ENCODE measurements around the gene PPP1R2C.

DNA sequence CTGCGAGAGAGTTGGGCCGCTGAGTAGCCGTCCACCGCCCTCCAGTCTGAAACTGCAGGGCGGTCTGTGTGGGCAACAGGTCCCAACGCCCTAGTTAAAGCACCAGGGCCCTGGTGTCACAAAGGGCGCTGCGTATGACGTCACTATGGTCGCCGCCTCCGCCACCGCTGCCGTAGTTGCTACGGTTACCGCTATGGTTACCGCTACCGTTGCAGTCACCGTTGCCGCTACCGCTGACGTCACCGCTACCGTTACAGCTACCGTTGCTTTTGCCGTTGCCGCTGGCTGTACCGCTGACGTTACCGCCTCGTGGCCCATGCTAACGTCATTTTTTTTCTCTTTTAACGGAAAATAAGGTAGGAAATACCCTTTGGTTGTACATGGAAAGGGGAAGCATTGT lies at the start of gene PPP1R2C:
- TF ChIP-seq, protein P1, sequence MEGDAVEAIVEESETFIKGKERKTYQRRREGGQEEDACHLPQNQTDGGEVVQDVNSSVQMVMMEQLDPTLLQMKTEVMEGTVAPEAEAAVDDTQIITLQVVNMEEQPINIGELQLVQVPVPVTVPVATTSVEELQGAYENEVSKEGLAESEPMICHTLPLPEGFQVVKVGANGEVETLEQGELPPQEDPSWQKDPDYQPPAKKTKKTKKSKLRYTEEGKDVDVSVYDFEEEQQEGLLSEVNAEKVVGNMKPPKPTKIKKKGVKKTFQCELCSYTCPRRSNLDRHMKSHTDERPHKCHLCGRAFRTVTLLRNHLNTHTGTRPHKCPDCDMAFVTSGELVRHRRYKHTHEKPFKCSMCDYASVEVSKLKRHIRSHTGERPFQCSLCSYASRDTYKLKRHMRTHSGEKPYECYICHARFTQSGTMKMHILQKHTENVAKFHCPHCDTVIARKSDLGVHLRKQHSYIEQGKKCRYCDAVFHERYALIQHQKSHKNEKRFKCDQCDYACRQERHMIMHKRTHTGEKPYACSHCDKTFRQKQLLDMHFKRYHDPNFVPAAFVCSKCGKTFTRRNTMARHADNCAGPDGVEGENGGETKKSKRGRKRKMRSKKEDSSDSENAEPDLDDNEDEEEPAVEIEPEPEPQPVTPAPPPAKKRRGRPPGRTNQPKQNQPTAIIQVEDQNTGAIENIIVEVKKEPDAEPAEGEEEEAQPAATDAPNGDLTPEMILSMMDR (IDR thresholded peaks at IDR 0.05; ENCODE audit: insufficient read depth, low read length, poor library complexity, severe bottlenecking): no peak
- TF ChIP-seq EZH2phosphoT487 (conservative IDR thresholded peaks at IDR 0.05; ENCODE audit: low read length): no peak

Measured in SU-DHL-6 (cell line).